Body of pancreas (tissue), 4 donors: ENCODE data around the gene GLS2.

Experiments used
- CTCF ChIP-seq, 7 experiments: fragments of 450-650 bp in 4 of 7; fragments of 200-600 bp in 3 of 7; sonication (generic) in 3 of 7; IDR thresholded peaks; one replicate each; pipeline ENCODE4 v1.5.1; 2016 to 2019; ENCODE audit warnings: antibody characterized with exemption in 7 of 7
- POLR2A ChIP-seq, 3 donors: fragments of 450-650 bp; IDR thresholded peaks; one replicate each; pipeline ENCODE4 v1.6.1; 2016; ENCODE audit warnings: antibody characterized with exemption in 3 of 3, mild to moderate bottlenecking in 2 of 3

DNA sequence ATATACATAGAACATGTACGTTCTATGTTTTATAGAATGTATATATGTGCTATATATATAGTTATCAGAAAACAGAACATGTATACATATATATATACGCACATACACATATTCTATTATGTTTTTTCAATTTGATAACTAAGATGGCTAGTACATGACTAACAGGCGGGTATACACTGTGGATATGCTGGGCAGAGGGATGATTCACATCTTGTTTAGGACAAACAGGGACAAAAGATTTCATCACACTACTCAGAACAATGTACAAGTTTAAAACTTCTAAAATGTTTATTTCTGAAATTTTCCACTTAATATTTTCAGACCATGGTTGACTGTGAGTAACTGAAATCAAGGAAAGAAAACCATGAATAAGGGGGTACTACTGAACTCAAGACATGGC, 56.1 kb downstream of the GLS2 start:
- TF ChIP-seq CTCF (IDR thresholded peaks at IDR 0.05): no peak
- TF ChIP-seq POLR2A (IDR thresholded peaks at IDR 0.05): no peak
